ENCODE measurements around the gene ANKRD55.

The ANKRD55 gene

DNA sequence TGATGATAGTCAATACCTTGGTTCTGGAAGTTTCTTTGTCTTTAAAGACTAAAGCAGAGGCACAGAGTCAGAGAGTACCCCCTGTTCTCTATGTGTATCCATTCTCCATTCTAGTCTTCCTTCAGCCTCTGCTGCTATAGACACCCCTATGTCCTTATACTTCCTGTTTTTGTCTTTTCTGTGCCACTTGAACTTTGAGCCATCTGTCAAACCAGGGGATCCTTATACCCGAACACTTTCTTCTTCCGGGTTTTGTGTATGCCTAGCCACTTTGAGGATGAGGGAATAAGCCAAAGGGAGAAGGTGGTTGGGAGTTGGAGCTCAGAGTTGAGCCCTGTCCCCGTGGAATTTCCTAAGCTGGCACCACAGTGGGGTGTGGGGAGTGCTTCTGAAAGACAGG, 177.3 kb downstream of the ANKRD55 start:
- peaks cover 44% of the 10 kb centered on the region for H3K4me1 Mint-ChIP-seq (ENCODE audit: low read depth)
- no peak overlapping the region for H3K4me3 Mint-ChIP-seq
- H3K27ac Mint-ChIP-seq, result no peak overlapping the region
- H3K9me3 Mint-ChIP-seq, result peaks cover 16% of the 10 kb centered on the region
- H3K27me3 Mint-ChIP-seq (ENCODE audit: low read depth), result peaks cover 5% of the 10 kb centered on the region
- H3K36me3 Mint-ChIP-seq (ENCODE audit: low read depth), result peaks cover 8% of the 10 kb centered on the region

DNA sequence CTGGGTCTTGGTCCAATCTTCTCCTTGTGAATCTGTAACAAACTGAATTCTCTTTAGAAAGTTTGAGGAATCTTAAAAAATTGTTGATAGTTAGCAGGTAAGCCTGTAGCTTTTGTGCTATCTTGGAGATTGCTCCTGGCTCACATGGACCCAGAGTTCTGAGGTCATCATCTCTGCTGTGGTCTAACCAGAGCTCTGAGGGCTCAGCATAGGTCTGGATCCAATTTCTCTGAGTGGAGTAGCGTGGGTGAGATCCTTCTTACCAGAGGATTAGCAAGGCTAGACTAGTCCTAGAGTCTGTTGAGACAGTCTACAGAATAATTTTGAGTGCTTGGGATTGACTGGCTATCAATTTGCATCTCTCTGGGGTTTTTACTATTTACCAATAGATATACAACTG, 177.8 kb downstream of the ANKRD55 start:
- Mint-ChIP-seq H3K27ac (no peak overlapping the region), H3K36me3 (ENCODE audit: low read depth) (peaks cover 7% of the 10 kb centered on the region), H3K4me1 (ENCODE audit: low read depth) (peaks cover 42% of the 10 kb centered on the region), H3K4me3 (no peak overlapping the region), H3K9me3 (peaks cover 16% of the 10 kb centered on the region), H3K27me3 (ENCODE audit: low read depth) (peaks cover 5% of the 10 kb centered on the region)

DNA sequence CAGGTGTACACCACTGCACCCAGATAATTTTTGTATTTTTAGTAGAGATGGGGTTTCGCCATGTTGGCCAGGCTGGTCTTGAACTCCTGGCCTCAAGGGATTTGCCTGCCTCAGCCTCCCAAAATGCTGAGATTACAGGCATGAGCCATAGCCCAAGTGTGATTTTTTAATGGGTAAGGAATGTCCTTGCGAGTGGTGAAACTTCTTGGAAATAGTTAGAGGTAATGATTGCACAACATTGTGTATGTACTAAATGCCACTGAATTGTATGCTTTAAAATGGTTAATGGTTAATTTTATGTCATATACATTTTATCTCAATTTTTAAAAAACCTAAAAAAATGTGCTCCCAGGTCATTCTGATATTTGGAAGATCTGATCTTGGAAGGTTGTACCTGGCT, 178.5 kb downstream of the ANKRD55 start:
- Mint-ChIP-seq H3K27ac (no peak overlapping the region), H3K4me1 (ENCODE audit: low read depth) (peaks cover 45% of the 10 kb centered on the region), H3K4me3 (no peak overlapping the region), H3K27me3 (ENCODE audit: low read depth) (peaks cover 5% of the 10 kb centered on the region), H3K9me3 (peaks cover 16% of the 10 kb centered on the region), H3K36me3 (ENCODE audit: low read depth) (peaks cover 7% of the 10 kb centered on the region)

DNA sequence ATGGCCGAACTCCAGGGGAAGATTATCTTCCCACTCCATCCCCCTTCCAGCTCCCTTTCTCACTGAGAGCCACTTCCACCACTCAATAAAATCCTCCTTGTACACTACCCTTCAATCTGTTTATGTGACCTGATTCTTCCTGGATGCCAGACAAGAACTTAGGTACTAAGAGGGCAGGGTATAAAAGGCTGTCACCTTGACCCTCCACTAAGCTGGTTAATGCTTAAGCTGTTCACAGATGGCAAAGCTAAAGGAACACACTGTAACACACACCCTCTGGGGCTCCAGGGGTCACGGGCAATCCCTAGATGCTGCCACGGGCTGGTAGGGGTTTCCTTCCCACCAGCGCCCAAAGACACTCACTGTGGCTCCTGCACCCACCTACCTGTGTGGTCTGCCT, 179.8 kb downstream of the ANKRD55 start:
- Mint-ChIP-seq H3K9me3 (peaks cover 16% of the 10 kb centered on the region), H3K36me3 (ENCODE audit: low read depth) (peaks cover 7% of the 10 kb centered on the region), H3K27me3 (ENCODE audit: low read depth) (peaks cover 5% of the 10 kb centered on the region), H3K4me3 (no peak overlapping the region), H3K27ac (no peak overlapping the region), H3K4me1 (ENCODE audit: low read depth) (peaks cover 42% of the 10 kb centered on the region)

DNA sequence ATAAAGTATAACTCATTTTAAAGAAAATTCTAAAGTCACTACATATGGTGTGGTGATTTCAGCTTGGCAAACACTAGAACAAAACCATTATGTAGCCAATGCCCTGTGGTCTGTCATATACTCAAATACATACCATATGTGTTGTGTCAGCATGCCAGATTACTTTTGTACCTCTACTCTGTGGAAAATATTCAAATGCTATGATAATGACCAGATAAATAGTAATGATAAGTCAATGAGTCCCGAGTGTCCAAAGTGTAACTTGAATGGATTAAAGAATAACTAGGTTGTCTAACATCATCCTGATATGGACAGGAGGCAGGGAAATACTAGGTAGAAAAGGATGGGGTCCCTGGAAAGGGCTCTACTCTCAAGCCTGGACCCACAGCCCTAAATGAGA, 180.4 kb downstream of the ANKRD55 start:
- H3K4me1 Mint-ChIP-seq (ENCODE audit: low read depth), result peaks cover 37% of the 10 kb centered on the region
- H3K27ac Mint-ChIP-seq, result no peak overlapping the region
- peaks cover 7% of the 10 kb centered on the region for H3K36me3 Mint-ChIP-seq (ENCODE audit: low read depth)
- H3K9me3 Mint-ChIP-seq, result peaks cover 16% of the 10 kb centered on the region
- H3K27me3 Mint-ChIP-seq (ENCODE audit: low read depth), result peaks cover 5% of the 10 kb centered on the region
- H3K4me3 Mint-ChIP-seq, result no peak overlapping the region

DNA sequence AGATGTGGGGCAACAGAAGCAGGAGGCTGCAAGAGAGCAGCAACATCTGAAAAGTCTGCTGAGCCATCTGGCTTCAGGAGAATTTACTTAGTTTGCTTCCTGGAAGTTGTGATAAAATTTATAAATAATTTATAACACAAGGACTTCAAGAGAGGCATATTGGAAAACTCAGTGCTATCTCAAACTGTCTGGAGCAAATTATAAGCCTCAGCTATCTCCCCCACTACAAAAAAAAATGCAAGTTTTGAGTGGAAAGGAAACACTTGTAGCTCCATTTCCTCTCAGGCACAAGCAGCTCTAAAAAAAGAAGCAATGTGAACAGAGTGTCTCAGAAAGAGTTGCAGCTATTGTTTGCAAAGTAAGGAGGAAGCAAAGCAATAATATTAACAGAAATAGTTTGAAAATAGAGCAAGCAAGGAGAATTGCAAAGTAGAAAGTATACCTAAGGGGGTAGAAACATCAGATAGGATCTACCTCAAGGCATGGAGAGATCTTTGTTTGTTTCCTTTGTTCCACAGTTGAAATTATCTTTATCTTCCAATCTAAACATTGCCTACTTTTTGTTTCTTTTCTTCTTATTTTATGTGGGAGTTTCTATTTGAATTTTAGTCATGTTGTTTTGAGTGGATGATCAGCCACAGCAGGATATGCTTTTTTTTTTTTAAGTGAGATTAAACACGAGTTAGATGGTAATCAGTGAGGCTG, 182.4 kb downstream of the ANKRD55 start:
- Mint-ChIP-seq H3K27ac (peak overlapping the region; percentile 91), H3K9me3 (peaks cover 24% of the 10 kb centered on the region), H3K27me3 (ENCODE audit: low read depth) (peaks cover 5% of the 10 kb centered on the region), H3K36me3 (ENCODE audit: low read depth) (peaks cover 12% of the 10 kb centered on the region), H3K4me1 (ENCODE audit: low read depth) (peaks cover 30% of the 10 kb centered on the region), H3K4me3 (peak overlapping the region; percentile 70)
